SK-N-MC (cell line): ENCODE data around the gene KIAA0408.
"Not testable (repeated sequence)": the region's sequence is repeated elsewhere in the genome, so short reads cannot be mapped to it uniquely, and the experiment has no call there.

Experiments
- DNase-seq: peaks from one replicate; pipeline ENCODE4 v3.0.0-alpha.2; 2011; ENCODE audit warnings: low read depth, low spot score
- H3K27ac ChIP-seq: fragments of 200-600 bp; sonication (generic); 2 replicates; pipeline ENCODE4 v1.5.1; 2016; ENCODE audit warnings: mixed run types
- H3K36me3 ChIP-seq: fragments of 200-600 bp; sonication (generic); 2 replicates; pipeline ENCODE4 v1.6.1; 2017; ENCODE audit warnings: antibody characterized with exemption, low read length, mixed read lengths; ENCODE audit not compliant: insufficient read depth
- H3K4me3 ChIP-seq: fragments of 200-600 bp; sonication (generic); 2 replicates; pipeline ENCODE4 v1.5.1; 2016
- H3K9ac ChIP-seq: fragments of 200-600 bp; sonication (generic); 2 replicates; pipeline ENCODE4 v1.8.0; 2017; ENCODE audit warnings: mixed run types, mixed read lengths; ENCODE audit not compliant: insufficient read length
- H3K9me3 ChIP-seq: fragments of 200-600 bp; sonication (generic); 2 replicates; pipeline ENCODE4 v1.6.1; 2017; ENCODE audit warnings: low read depth, mild to moderate bottlenecking, antibody characterized with exemption, low read length, moderate library complexity, mixed read lengths
- EZH2 ChIP-seq: fragments of 200-600 bp; sonication (generic); IDR thresholded peaks from one replicate; pipeline ENCODE4 v1.6.1; 2017; ENCODE audit warnings: antibody characterized with exemption
- FOXP2 ChIP-seq: optimal IDR thresholded peaks from 2 replicates; pipeline ENCODE3; 2011; ENCODE audit warnings: mild to moderate bottlenecking, moderate library complexity; ENCODE audit not compliant: insufficient read depth; ENCODE audit errors: extremely low read length, control extremely low read depth
- POLR2AphosphoS5 ChIP-seq: IDR thresholded peaks from 2 replicates; pipeline ENCODE4 v1.6.1; 2012; ENCODE audit warnings: mild to moderate bottlenecking, low read depth, low read length, borderline replicate concordance

The KIAA0408 gene

DNA sequence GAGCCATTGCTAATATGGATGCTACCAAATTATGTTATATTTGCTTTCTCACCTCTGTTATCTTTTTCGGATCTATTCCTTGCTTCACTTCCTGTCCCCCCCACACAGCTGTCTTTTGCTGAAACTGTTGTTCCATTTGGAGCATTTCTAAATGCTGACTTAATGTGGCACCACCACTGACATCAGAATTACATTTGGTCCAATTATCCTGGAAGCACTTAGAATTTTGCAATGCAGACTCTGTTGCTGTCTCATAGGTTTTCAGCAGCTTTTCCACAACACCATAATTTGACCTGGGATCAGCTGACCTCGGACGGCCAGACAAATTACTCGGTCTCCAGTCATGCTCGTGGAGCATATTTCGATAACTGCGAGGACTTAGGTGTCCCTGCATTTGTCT, 12.8 kb downstream of the KIAA0408 start:
- no peak overlapping the region for H3K9ac ChIP-seq
- no peaks in the 10 kb centered on the region for H3K9me3 ChIP-seq
- H3K27ac ChIP-seq, result no peak overlapping the region
- H3K4me3 ChIP-seq, result no peak overlapping the region
- peaks cover 13% of the 10 kb centered on the region; the same call in 1 of the 2 replicates for H3K36me3 ChIP-seq
- no peak for DNase-seq
- TF ChIP-seq EZH2, result no peak
- no peak for TF ChIP-seq FOXP2

DNA sequence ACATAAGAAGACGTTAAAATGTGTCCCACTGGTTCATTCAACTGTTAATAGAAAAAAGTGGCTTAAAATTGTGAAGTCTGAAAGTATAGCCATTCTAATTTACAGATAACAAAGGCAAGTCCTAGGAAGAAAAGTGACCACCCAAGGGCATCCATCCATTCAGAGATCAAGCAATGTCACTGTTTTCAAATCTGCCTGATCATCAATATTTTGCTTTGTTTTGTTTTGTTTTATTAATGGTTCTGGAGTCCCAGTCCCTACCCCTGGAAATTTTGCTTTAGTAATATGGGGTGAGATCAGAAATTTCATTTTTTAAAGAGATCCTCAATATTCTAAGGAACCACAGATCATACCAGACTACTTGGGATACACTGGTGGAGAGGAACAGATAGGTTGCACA, 17.3 kb downstream of the KIAA0408 start:
- TF ChIP-seq POLR2AphosphoS5 (no peak), FOXP2 (no peak), EZH2 (no peak)
- H3K4me3 ChIP-seq, result no peak overlapping the region
- H3K9me3 ChIP-seq, result no peaks in the 10 kb centered on the region
- no peak overlapping the region for H3K27ac ChIP-seq
- no peak overlapping the region for H3K9ac ChIP-seq
- DNase-seq, result no peak
- peaks cover 3% of the 10 kb centered on the region; the same call in 1 of the 2 replicates for H3K36me3 ChIP-seq

DNA sequence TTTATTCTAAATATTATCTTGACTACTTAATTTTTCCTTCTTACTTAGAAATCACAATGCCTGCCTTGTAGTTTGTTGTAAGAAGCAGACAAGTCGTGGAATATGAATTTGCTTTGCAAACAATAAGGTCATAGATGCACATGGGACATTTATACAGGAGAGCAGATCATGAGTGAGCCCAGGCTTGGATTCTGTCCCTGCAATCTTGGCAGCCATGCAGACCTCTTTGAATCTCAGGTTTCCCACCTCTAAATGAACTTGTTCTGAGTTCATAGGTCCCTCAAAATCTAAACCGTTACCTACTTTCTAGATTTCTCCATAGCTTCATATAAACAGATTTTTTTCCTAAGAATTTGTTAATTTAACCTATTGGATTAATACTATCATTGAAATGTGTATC, 19.5 kb downstream of the KIAA0408 start:
- Histone ChIP-seq H3K9me3 (no peaks in the 10 kb centered on the region), H3K4me3 (no peak overlapping the region), H3K27ac (no peak overlapping the region), H3K36me3 (no peaks in the 10 kb centered on the region), H3K9ac (no peak overlapping the region)
- no peak for TF ChIP-seq EZH2
- no peak for TF ChIP-seq POLR2AphosphoS5
- TF ChIP-seq FOXP2, result no peak
- no peak for DNase-seq

DNA sequence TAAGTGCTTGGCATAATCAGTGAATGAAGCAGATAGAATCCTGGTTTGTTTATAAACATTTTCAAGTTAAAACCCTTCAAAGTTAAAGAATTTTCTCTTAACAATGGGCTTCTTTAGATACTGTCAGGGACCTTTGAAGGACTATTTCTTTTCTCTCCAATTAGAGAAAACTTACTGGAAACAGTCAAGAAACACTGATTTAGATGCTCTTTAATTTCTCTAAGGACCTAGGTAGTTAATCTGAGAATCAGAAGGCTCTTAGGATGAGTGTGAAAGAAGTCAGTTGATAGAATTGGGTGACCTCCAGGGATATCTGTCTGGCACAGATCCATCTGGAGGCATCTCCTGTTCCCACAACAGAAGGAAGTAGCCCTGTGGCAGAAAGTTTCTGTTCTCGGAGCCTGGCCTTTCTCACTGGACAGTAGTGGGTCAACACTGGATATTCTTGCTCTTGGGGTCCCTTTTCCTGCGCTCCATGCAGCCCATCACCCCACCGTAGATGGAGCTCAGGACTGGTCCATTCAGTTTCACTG, 22.5 kb downstream of the KIAA0408 start:
- H3K27ac ChIP-seq, result no peak overlapping the region
- no peak for DNase-seq
- H3K4me3 ChIP-seq, result no peak overlapping the region
- TF ChIP-seq POLR2AphosphoS5, result no peak
- no peak for TF ChIP-seq FOXP2
- no peak for TF ChIP-seq EZH2
- no peak overlapping the region for H3K9ac ChIP-seq
- H3K9me3 ChIP-seq, result no peaks in the 10 kb centered on the region
- H3K36me3 ChIP-seq, result no peaks in the 10 kb centered on the region

DNA sequence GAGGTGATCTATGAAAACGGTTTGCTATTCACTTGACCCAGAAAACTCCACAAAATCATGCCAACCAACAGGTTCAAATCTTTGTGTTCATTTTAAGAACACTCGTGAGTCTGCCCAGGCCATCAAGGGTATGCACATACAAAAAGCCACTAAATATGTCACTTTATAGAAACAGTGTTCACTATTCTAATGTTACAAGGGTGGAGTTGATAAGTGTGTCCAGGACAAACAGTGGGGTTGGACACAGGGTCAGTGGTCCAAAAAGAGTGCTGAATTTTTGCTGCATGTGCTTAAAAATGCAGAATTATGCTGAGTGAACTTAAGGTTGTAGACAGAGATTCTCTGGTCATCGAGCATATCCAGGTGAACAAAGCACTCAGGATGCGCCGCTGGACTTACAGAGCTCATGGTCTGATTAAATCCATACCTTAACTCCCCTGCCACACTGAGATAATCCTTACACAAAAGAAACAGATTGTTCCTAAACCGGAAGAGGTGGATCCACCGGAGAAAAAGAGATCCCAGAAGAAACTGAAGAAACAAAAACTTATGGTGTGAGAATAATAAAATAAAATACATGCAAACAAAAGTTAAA, 23.5 kb downstream of the KIAA0408 start:
- Histone ChIP-seq H3K36me3 (no peaks in the 10 kb centered on the region), H3K9me3 (no peaks in the 10 kb centered on the region), H3K27ac (no peak overlapping the region), H3K9ac (no peak overlapping the region), H3K4me3 (no peak overlapping the region)
- TF ChIP-seq POLR2AphosphoS5 (no peak), EZH2 (no peak), FOXP2 (no peak)
- DNase-seq, result no peak

DNA sequence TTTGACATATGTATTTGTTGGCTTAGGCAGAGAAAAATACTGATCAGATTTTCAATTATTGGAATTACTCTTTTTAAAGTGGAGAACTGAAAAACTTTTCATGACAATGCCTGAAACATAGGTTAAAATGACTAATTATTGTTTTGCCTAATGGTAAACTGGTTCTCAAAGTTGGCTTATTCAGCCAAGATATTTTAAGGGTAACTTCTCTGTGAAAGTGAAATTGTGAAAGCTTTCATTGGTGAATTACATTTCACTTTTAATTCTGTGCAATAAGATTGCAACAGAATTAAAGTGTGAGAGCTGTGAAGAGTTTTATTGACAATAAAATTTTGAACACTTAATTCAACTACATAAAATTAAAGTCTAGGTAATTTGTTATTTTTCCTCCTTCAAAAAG, 24.5 kb downstream of the KIAA0408 start:
- no peak overlapping the region for H3K27ac ChIP-seq
- no peak for DNase-seq
- H3K9me3 ChIP-seq, result no peaks in the 10 kb centered on the region
- TF ChIP-seq FOXP2 (no peak), EZH2 (no peak), POLR2AphosphoS5 (no peak)
- no peaks in the 10 kb centered on the region for H3K36me3 ChIP-seq
- no peak overlapping the region for H3K4me3 ChIP-seq
- no peak overlapping the region for H3K9ac ChIP-seq

DNA sequence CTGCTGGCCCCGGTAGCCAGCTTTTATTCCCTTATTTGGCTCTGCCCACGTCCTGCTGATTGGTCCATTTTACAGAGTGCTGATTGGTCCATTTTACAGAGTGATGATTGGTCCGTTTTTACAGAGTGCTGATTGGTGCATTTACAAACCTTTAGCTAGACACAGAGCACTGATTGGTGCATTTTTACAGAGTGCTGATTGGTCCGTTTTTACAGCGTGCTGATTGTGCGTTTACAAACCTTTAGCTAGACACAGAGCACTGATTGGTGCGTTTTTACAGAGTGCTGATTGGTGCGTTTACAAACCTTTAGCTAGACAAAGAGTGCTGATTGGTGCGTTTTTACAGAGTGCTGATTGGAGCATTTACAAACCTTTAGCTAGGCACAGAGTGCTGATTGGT, 30.6 kb downstream of the KIAA0408 start:
- not testable (repeated sequence) for H3K4me3 ChIP-seq, H3K36me3 ChIP-seq, H3K9ac ChIP-seq, H3K27ac ChIP-seq, DNase-seq, H3K9me3 ChIP-seq

DNA sequence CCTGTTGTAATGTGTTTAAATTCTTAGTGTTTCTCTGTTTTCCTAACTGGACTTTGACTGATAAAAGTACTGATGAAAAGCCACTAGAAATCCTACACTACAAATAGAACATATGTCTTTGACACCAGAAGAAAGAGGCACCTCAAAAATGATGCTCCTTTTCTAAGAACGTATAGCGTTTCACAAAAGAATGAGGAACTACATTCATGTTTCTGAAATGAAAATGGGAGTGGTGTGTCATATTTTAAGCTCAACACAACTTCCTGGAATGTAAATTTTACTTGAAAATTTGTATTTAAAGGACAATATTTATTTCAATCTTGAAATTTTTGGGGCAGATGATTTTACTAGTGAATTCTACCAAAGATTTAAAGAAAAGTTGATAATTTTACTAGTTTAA, 35.3 kb downstream of the KIAA0408 start:
- Histone ChIP-seq H3K9me3 (no peaks in the 10 kb centered on the region), H3K9ac (no peak overlapping the region), H3K27ac (no peak overlapping the region), H3K36me3 (no peaks in the 10 kb centered on the region), H3K4me3 (no peak overlapping the region)
- no peak for TF ChIP-seq POLR2AphosphoS5
- TF ChIP-seq FOXP2, result no peak
- TF ChIP-seq EZH2, result no peak
- no peak for DNase-seq

DNA sequence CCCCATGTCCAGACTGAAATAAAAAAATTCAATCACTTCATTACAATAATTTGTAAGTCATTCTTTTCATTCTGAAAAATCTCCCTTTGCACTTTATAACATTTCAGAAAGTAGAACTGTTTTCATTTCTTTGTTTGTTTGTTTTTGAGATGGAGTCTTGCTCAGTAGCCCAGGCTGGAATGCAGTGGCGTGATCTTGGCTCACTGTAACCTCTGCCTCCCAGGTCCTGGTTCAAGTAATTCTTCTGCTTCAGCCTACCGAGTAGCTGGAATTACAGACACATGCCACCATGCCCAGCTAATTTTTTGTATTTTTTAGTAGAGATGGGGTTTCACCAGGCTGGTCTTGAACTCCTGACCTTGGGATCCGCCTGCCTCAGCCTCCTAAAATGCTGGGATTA, 38.0 kb downstream of the KIAA0408 start:
- DNase-seq, H3K9ac ChIP-seq, H3K4me3 ChIP-seq, H3K27ac ChIP-seq, H3K9me3 ChIP-seq, H3K36me3 ChIP-seq: not testable (repeated sequence)
